ENCODE results near the gene TTC13. TPM values are rescaled to one million over a fixed set of nuclear protein-coding genes. Genes with fewer than 3 reads are reported as not detected.

TTC13 gene, protein sequence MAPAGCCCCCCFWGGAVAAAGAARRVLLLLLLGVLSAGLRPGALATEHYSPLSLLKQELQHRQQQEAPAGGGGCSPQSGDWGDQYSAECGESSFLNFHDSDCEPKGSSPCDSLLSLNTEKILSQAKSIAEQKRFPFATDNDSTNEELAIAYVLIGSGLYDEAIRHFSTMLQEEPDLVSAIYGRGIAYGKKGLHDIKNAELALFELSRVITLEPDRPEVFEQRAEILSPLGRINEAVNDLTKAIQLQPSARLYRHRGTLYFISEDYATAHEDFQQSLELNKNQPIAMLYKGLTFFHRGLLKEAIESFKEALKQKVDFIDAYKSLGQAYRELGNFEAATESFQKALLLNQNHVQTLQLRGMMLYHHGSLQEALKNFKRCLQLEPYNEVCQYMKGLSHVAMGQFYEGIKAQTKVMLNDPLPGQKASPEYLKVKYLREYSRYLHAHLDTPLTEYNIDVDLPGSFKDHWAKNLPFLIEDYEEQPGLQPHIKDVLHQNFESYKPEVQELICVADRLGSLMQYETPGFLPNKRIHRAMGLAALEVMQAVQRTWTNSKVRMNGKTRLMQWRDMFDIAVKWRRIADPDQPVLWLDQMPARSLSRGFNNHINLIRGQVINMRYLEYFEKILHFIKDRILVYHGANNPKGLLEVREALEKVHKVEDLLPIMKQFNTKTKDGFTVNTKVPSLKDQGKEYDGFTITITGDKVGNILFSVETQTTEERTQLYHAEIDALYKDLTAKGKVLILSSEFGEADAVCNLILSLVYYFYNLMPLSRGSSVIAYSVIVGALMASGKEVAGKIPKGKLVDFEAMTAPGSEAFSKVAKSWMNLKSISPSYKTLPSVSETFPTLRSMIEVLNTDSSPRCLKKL
- 12.3 and 15.4 TPM in 2 replicates for total RNA-seq

DNA sequence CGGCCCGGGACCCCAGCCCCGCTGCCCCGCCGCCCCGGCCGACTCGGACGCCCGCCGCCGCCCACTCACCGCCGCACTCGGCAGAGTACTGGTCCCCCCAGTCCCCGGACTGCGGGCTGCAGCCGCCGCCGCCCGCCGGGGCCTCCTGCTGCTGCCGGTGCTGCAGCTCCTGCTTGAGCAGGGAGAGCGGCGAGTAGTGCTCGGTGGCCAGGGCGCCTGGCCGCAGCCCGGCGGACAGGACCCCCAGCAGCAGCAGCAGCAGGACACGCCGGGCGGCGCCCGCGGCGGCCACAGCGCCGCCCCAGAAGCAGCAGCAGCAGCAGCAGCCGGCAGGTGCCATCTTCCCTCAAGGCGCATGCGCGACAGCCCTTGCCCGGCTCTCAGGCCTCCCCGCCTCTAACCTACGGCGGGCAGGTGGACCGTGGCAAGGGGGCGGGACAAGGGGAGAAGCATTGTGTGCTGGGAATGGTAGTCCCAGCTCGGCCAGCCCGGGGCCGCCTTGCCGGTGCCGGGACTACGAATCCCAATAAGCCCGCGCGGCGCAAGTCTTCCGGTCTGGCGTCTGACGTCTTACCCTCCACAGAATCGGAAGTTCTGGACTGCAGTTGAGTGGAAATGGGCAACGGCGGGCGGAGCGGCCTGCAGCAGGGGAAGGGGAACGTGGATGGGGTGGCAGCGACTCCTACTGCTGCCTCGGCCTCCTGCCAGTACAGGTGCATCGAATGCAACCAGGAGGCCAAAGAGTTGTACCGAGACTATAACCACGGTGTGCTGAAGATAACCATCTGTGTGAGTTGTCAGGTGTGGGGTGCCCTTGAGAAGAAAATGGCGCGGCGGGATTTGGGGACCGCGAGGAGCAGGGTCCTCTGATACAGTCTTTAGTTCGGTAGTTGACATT is at the start of gene TTC13, which contains the start of gene ARV1:
TSS of gene TTC13 (minus strand) at position 371 of the 898 bp plus-strand sequence. CDS start at position 340, 31 bp downstream.
TSS of gene ARV1 (plus strand) at position 604 of the 898 bp plus-strand sequence. CDS start at position 616, 12 bp downstream.

GRCh38 chr1:230867903-230868735 is 110.5 kb downstream of the TTC13 start, which contains the start of gene C1orf198:
TSS of gene C1orf198 (minus strand) at chr1:230868521. CDS start at chr1:230868512, 9 bp downstream.

Small RNA genes lying within 50 kb of the gene (small RNA-seq; reads per million reads assigned to genes)
- gene RN7SL837P, result not detected

Other genes with a start within 250 kb of the TTC13 start
- gene CAPN9, start 231.5 kb downstream of the TTC13 start, total RNA-seq, result not detected in 2 replicates
- 51.7 and 80.5 TPM in 2 replicates for gene C1orf198, start 110.3 kb downstream of the TTC13 start, total RNA-seq
- 18.9 and 20.2 TPM in 2 replicates for gene ARV1, start 233 bp upstream of the TTC13 start, total RNA-seq
- 8.6 and 8.8 TPM in 2 replicates for gene FAM89A, start 61.4 kb upstream of the TTC13 start, total RNA-seq
- gene TRIM67, start 183.2 kb upstream of the TTC13 start, total RNA-seq, result under 0.01 and 0.22 TPM in 2 replicates